SK-N-MC (cell line): ENCODE data around the gene HSPA4.

Source experiments
- EZH2 ChIP-seq: fragments of 200-600 bp; sonication (generic); IDR thresholded peaks from one replicate; pipeline ENCODE4 v1.6.1; 2017; ENCODE audit warnings: antibody characterized with exemption
- FOXP2 ChIP-seq: optimal IDR thresholded peaks from 2 replicates; pipeline ENCODE3; 2011; ENCODE audit warnings: mild to moderate bottlenecking, moderate library complexity; ENCODE audit not compliant: insufficient read depth; ENCODE audit errors: extremely low read length, control extremely low read depth
- POLR2AphosphoS5 ChIP-seq: IDR thresholded peaks from 2 replicates; pipeline ENCODE4 v1.6.1; 2012; ENCODE audit warnings: mild to moderate bottlenecking, low read depth, low read length, borderline replicate concordance

GRCh38 chr5:133088064-133088463 lies 36.3 kb downstream of the HSPA4 start:
- no peak for TF ChIP-seq POLR2AphosphoS5
- no peak for TF ChIP-seq EZH2
- TF ChIP-seq FOXP2: no peak
